Sigmoid colon (tissue), 7 donors: ENCODE data around the gene EVA1C. TPM values are rescaled to one million over a fixed set of nuclear protein-coding genes. Genes with fewer than 3 reads are reported as not detected.
"Not testable (repeated sequence)": the region's sequence is repeated elsewhere in the genome, so short reads cannot be mapped to it uniquely, and the experiment has no call there.

Experiments
- DNase-seq: peaks from one replicate; pipeline ENCODE4 v3.0.0-alpha.2; 2019
- H3K27ac ChIP-seq, 4 donors: fragments of 200-600 bp; sonication (generic); one replicate each; pipeline ENCODE4 v1.5.1; 2016 to 2019; ENCODE audit warnings: mild to moderate bottlenecking in 1 of 4
- H3K27me3 ChIP-seq, 3 donors: fragments of 200-600 bp; sonication (generic); one replicate each; pipeline ENCODE4 v1.5.1; 2019; ENCODE audit warnings: mild to moderate bottlenecking in 1 of 3
- H3K36me3 ChIP-seq, 4 donors: fragments of 200-600 bp; sonication (generic); one replicate each; pipeline ENCODE4 v1.5.1; 2016 to 2019
- H3K4me1 ChIP-seq, 4 donors: fragments of 200-600 bp; sonication (generic); one replicate each; pipeline ENCODE4 v1.5.1; 2017 to 2019
- H3K4me3 ChIP-seq, 4 donors: fragments of 200-600 bp; sonication (generic); one replicate each; pipeline ENCODE4 v1.5.1; 2017 to 2019; ENCODE audit warnings: mild to moderate bottlenecking in 2 of 4, moderate library complexity in 1 of 4
- H3K9me3 ChIP-seq, 4 donors: fragments of 200-600 bp in 3 of 4; sonication (generic) in 3 of 4; one replicate each; pipeline versions ENCODE4 v1.5.1 to v1.6.1; 2013 to 2019
- EP300 ChIP-seq, 4 donors: sonication (generic); formaldehyde crosslinking; IDR thresholded peaks; one replicate each; pipeline ENCODE4 v1.6.1; 2017; ENCODE audit warnings: antibody characterized with exemption in 4 of 4
- POLR2A ChIP-seq, 2 donors: fragments of 450-650 bp; IDR thresholded peaks; one replicate each; pipeline ENCODE4 v1.6.1; 2016; ENCODE audit warnings: antibody characterized with exemption in 2 of 2, mild to moderate bottlenecking in 2 of 2, moderate library complexity in 2 of 2
- POLR2AphosphoS5 ChIP-seq, 4 donors: sonication (generic); formaldehyde crosslinking; IDR thresholded peaks; one replicate each; pipeline ENCODE4 v1.6.1; 2017; ENCODE audit warnings: antibody characterized with exemption in 4 of 4
- WGBS, 2 donors: extraction: QIAGEN DNeasy Blood & Tissue Kit; methylation state at CpG; one replicate each; pipeline ENCODE4 v1.1.7; 2013; 5-methylcytosine and 5-hydroxymethylcytosine counted together
- intact Hi-C: fragments of 100-400 bp; cut with DNase I; formaldehyde crosslinking; loops from one replicate; pipeline ENCODE4 v1.15.1; 2023
- polyA plus RNA-seq, 3 donors: library from polyadenylated mRNA; stranded (reverse); fragments of 200-250 nt; gene quantifications; one replicate each; pipeline ENCODE4 v1.2.3, GENCODE V29; 2013
- total RNA-seq, 4 donors: library from RNA; depleted of rRNA; stranded (reverse); fragments of >200 nt; gene quantifications; one replicate each; pipeline ENCODE4 v1.1.0, GENCODE V29; 2016
- TF ChIP-seq, protein P1 (sequence below), 4 experiments: fragments of 450-650 bp in 3 of 4; fragments of 200-600 bp in 1 of 4; IDR thresholded peaks; one replicate each; pipeline ENCODE4 v1.5.1; 2016 to 2019; ENCODE audit warnings: antibody characterized with exemption in 4 of 4, mild to moderate bottlenecking in 3 of 4, moderate library complexity in 2 of 4
- donor health status: healthy with polysubstance abuse.
- donor health status: Bipolar disorder and iron deficiency.
- donor health status: healthy.

The EVA1C gene
- total and polyA plus RNA-seq, 7 donors: 3.5 to 53.8 (median 32.1) TPM

- no peaks in the 10 kb centered on the region for H3K36me3 ChIP-seq
- no peak for DNase-seq
- no peak overlapping the region for H3K4me3 ChIP-seq
- WGBS, 2 donors: 77 to 84% methylated on average over 11 of the region's 11 CpGs
- no peaks in the 10 kb centered on the region for H3K4me1 ChIP-seq
- H3K27ac ChIP-seq: no peak overlapping the region
- intact Hi-C loops: no loop called here
- H3K27me3 ChIP-seq: no peaks in the 10 kb centered on the region
- H3K9me3 ChIP-seq: no peaks in the 10 kb centered on the region
- TF ChIP-seq EP300 (IDR thresholded peaks at IDR 0.05): no peak
- TF ChIP-seq, protein P1, sequence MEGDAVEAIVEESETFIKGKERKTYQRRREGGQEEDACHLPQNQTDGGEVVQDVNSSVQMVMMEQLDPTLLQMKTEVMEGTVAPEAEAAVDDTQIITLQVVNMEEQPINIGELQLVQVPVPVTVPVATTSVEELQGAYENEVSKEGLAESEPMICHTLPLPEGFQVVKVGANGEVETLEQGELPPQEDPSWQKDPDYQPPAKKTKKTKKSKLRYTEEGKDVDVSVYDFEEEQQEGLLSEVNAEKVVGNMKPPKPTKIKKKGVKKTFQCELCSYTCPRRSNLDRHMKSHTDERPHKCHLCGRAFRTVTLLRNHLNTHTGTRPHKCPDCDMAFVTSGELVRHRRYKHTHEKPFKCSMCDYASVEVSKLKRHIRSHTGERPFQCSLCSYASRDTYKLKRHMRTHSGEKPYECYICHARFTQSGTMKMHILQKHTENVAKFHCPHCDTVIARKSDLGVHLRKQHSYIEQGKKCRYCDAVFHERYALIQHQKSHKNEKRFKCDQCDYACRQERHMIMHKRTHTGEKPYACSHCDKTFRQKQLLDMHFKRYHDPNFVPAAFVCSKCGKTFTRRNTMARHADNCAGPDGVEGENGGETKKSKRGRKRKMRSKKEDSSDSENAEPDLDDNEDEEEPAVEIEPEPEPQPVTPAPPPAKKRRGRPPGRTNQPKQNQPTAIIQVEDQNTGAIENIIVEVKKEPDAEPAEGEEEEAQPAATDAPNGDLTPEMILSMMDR (IDR thresholded peaks at IDR 0.05): no peak
- TF ChIP-seq POLR2A (IDR thresholded peaks at IDR 0.05): no peak
- TF ChIP-seq POLR2AphosphoS5 (IDR thresholded peaks at IDR 0.05): no peak
These were observed 125.8 kb downstream of the EVA1C start for GRCh38 chr21:32538147-32538792.

DNA sequence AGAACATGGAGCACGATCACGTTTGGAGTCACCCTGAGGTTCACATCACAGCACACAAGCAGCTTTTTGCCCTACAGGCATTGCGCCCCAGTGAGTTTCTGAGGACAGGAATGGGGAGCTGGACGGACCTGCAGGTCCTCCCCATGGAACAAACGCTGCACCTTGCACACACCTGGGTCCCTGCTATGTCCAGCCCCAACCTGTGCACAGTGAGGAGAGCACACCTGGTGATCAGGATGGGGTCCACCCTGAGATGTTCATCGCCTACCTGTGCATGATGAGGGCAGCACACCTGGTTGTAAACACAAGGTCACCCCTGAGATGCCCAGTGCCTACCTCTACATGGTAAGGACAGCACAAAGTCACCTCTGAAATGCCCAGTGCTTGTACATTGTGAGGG is 126.9 kb downstream of the EVA1C start:
- H3K36me3 ChIP-seq: no peaks in the 10 kb centered on the region
- no peak overlapping the region for H3K27ac ChIP-seq
- TF ChIP-seq POLR2AphosphoS5 (IDR thresholded peaks at IDR 0.05): no peak
- TF ChIP-seq, protein P1 (IDR thresholded peaks at IDR 0.05): no peak
- no peak for TF ChIP-seq EP300 (IDR thresholded peaks at IDR 0.05)
- no peak for TF ChIP-seq POLR2A (IDR thresholded peaks at IDR 0.05)
- H3K4me3 ChIP-seq: no peak overlapping the region
- H3K4me1 ChIP-seq: no peaks in the 10 kb centered on the region
- WGBS, 2 donors: 83 to 91% methylated on average over 6 of the region's 6 CpGs
- H3K27me3 ChIP-seq: no peaks in the 10 kb centered on the region
- no peak for DNase-seq
- intact Hi-C loops: no loop called here
- no peaks in the 10 kb centered on the region for H3K9me3 ChIP-seq

- H3K27ac ChIP-seq, H3K9me3 ChIP-seq, H3K36me3 ChIP-seq, H3K4me3 ChIP-seq, DNase-seq, intact Hi-C loops, H3K27me3 ChIP-seq, H3K4me1 ChIP-seq: not testable (repeated sequence)
- 93 to 100% methylated on average over 2 of the region's 2 CpGs for WGBS, 2 donors
These were observed 130.6 kb downstream of the EVA1C start for GRCh38 chr21:32543056-32543455.

DNA sequence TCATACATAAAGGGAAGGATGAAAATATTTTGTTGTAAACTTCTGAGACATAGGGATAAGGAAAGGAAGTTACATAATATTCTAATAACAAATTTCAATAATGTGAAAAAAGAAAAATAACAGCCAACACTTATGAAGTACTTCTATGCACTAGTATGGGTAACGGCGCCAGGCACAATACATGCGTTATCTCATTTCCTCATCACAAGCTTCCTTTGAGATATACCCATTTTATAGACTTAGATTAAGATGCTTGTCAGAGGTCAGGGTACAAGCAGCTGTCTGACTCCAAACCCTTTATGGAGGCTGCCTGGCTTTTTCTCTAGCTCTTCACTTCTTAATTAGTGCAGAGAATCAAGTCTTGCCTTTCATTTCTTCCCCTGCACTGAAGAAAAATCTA is 131.5 kb downstream of the EVA1C start:
- no peaks in the 10 kb centered on the region for H3K9me3 ChIP-seq
- WGBS, 2 donors: 82 to 85% methylated on average over 3 of the region's 3 CpGs
- intact Hi-C loops: no loop called here
- DNase-seq: no peak
- H3K4me1 ChIP-seq: no peaks in the 10 kb centered on the region
- H3K36me3 ChIP-seq: no peaks in the 10 kb centered on the region
- H3K4me3 ChIP-seq: no peak overlapping the region
- TF ChIP-seq, protein P1 (IDR thresholded peaks at IDR 0.05): no peak
- TF ChIP-seq POLR2A (IDR thresholded peaks at IDR 0.05) (no peak), POLR2AphosphoS5 (IDR thresholded peaks at IDR 0.05) (no peak), EP300 (IDR thresholded peaks at IDR 0.05) (no peak)
- H3K27me3 ChIP-seq: no peaks in the 10 kb centered on the region
- no peak overlapping the region for H3K27ac ChIP-seq

DNA sequence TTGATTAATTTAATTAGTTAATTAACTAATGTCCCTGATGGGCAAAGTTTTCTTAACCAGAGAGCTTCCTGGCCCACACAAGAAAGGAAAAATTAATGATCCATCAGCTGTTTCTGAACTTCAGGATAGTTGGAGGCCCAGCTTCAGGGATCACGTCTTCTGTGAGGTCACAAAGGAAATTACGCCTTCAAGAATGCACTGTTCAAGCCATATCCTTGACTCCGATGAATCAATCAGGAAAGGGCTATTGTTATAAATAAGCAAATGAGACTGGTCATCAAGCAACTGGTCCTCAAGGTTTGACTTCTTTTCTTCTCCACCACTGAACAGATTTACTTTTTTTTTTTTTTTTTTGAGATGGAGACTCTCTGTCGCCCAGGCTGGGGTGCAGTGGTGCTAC is 132.2 kb downstream of the EVA1C start:
- H3K27me3 ChIP-seq: no peaks in the 10 kb centered on the region
- no peaks in the 10 kb centered on the region for H3K9me3 ChIP-seq
- no peaks in the 10 kb centered on the region for H3K4me1 ChIP-seq
- H3K27ac ChIP-seq: no peak overlapping the region
- H3K36me3 ChIP-seq: no peaks in the 10 kb centered on the region
- TF ChIP-seq POLR2A (IDR thresholded peaks at IDR 0.05) (no peak), EP300 (IDR thresholded peaks at IDR 0.05) (no peak), POLR2AphosphoS5 (IDR thresholded peaks at IDR 0.05) (no peak)
- TF ChIP-seq, protein P1 (IDR thresholded peaks at IDR 0.05): no peak
- H3K4me3 ChIP-seq: no peak overlapping the region
- intact Hi-C loops: no loop called here
- DNase-seq: no peak
- WGBS, 2 donors: 93% methylated on average over 4 of the region's 4 CpGs
